Panc1 (cell line): Measurements from ENCODE around the gene GFPT1. TPM values are rescaled to one million over a fixed set of nuclear protein-coding genes. Genes with fewer than 3 reads are reported as not detected.

ENCODE experiments used
- ATAC-seq: fragments of 200-7000 bp; cut with Tn5 transposase; 2 replicates; pipeline ENCODE4 v1.9.1; 2020; ENCODE audit warnings: mild to moderate bottlenecking, moderate library complexity
- BruUV-seq: library from RNA; stranded (reverse); fragments of 400-500 nt; replicated peaks from 2 replicates; lab custom pipeline; 2021; lab: Mats Ljungman, UMichigan
- CTCF ChIA-PET: fragments of 300-600 bp; sonication (Branson Sonifier 250); formaldehyde crosslinking; loops from one replicate; lab custom pipeline; 2022; ENCODE audit warnings: antibody characterized with exemption; lab: Charles Lee
- POLR2A ChIA-PET: fragments of 300-600 bp; sonication (Branson Sonifier 250); formaldehyde crosslinking; loops from one replicate; lab custom pipeline; 2022; ENCODE audit warnings: antibody characterized with exemption; lab: Charles Lee
- DNase-seq: peaks from one replicate; pipeline ENCODE4 v3.0.0-alpha.2; 2010; ENCODE audit warnings: low read depth, low spot score
- H3K27ac ChIP-seq: 2 replicates; pipeline ENCODE4 v1.5.1; 2011; ENCODE audit warnings: mild to moderate bottlenecking, low read length, inconsistent platforms
- H3K27me3 ChIP-seq: fragments of 200-500 bp; sonication (Bioruptor generic); 2 replicates; pipeline ENCODE4 v1.6.0; 2014; ENCODE audit warnings: low read length, inconsistent platforms; ENCODE audit not compliant: control insufficient read depth, insufficient read depth
- H3K36me3 ChIP-seq: fragments of 200-500 bp; sonication (Bioruptor generic); 2 replicates; pipeline ENCODE4 v1.5.1; 2014; ENCODE audit warnings: inconsistent platforms, mild to moderate bottlenecking, low read length, moderate library complexity; ENCODE audit not compliant: control insufficient read depth, insufficient read depth
- H3K4me1 ChIP-seq: 2 replicates; pipeline ENCODE4 v1.5.1; 2011; ENCODE audit warnings: inconsistent platforms, mild to moderate bottlenecking, low read length, moderate library complexity; ENCODE audit not compliant: control insufficient read depth, insufficient read depth
- H3K4me3 ChIP-seq, 2 experiments: 2 replicates each; pipeline ENCODE4 v1.5.1; 2011 to 2012; ENCODE audit warnings: low read depth in 2 of 2, low read length in 2 of 2, mild to moderate bottlenecking in 2 of 2, inconsistent platforms in 1 of 2, moderate library complexity in 1 of 2
- H3K9me3 ChIP-seq: fragments of 200-500 bp; sonication (Bioruptor generic); 2 replicates; pipeline ENCODE4 v1.5.1; 2014; ENCODE audit warnings: low read depth, mild to moderate bottlenecking, inconsistent platforms, low read length, moderate library complexity; ENCODE audit not compliant: control insufficient read depth, insufficient read depth
- CTCF ChIP-seq: fragments of 450-650 bp; IDR thresholded peaks from 2 replicates; pipeline ENCODE4 v1.5.1; 2017; ENCODE audit warnings: mild to moderate bottlenecking
- POLR2AphosphoS5 ChIP-seq: IDR thresholded peaks from 2 replicates; pipeline ENCODE4 v1.6.1; 2012; ENCODE audit warnings: mild to moderate bottlenecking, low read depth, low read length, moderate library complexity
- REST ChIP-seq, 2 experiments: IDR thresholded peaks; 2 replicates each; pipeline ENCODE4 v1.6.1; 2011 to 2012; ENCODE audit warnings: low read depth in 2 of 2, control low read depth in 1 of 2, low read length in 1 of 2, mild to moderate bottlenecking in 1 of 2, moderate library complexity in 1 of 2; ENCODE audit not compliant: insufficient read depth in 1 of 2
- SIN3A ChIP-seq: IDR thresholded peaks from 2 replicates; pipeline ENCODE4 v1.6.1; 2012; ENCODE audit warnings: low read depth, mild to moderate bottlenecking, low read length, moderate library complexity, borderline replicate concordance; ENCODE audit not compliant: insufficient read depth
- TCF7L2 ChIP-seq: IDR thresholded peaks from 2 replicates; pipeline ENCODE4 v1.6.1; 2011; ENCODE audit warnings: mild to moderate bottlenecking, low read depth, low read length, inconsistent platforms
- in situ Hi-C: cut with HindIII; loops from 2 replicates; pipeline ENCODE4 v1.10.0; 2016; ENCODE audit warnings: low sequenced_read_pairs, low pct_unique_long_range_greater_than_20kb
- intact Hi-C: fragments of 100-400 bp; cut with micrococcal nuclease; formaldehyde crosslinking; loops from one replicate; pipeline ENCODE4 v1.10.0; 2022; ENCODE audit not compliant: unreplicated experiment
- total RNA-seq: library from RNA; stranded (reverse); gene quantifications from one replicate; pipeline ENCODE4 v1.2.1, GENCODE V29; 2021; ENCODE audit not compliant: unreplicated experiment

Gene GFPT1
- total RNA-seq, 1 experiment from 2014 or later = 53.0 TPM

GRCh38 chr2:69376403-69376802, 10.6 kb downstream of the GFPT1 start:
- H3K27me3 ChIP-seq = no peaks in the 10 kb centered on the region
- no TSS peak for BruUV-seq
- H3K27ac ChIP-seq = no peak overlapping the region
- in situ Hi-C loops (no loop called here), intact Hi-C loops (no loop called here)
- no peaks in the 10 kb centered on the region for H3K9me3 ChIP-seq
- no peak overlapping the region for H3K4me3 ChIP-seq
- H3K36me3 ChIP-seq = 0 out of 2 replicates have a peak, but pooled peaks cover 4% of the 10 kb centered on the region
- POLR2A ChIA-PET = no interaction called here
- DNase-seq (no peak), ATAC-seq (no peak)
- no peak for TF ChIP-seq CTCF
- no peak for TF ChIP-seq POLR2AphosphoS5
- no peak for TF ChIP-seq REST (IDR thresholded peaks at IDR 0.05; ENCODE audit: insufficient read depth in 1 of 2, low read depth in 2 of 2, low read length in 1 of 2)
- no peak for TF ChIP-seq TCF7L2
- TF ChIP-seq SIN3A = no peak
- CTCF ChIA-PET = interaction anchor here (0.6 to 1.5 kb wide), 2 partner anchors 9 to 28 kb away, joined by 6 read pairs; no protein-coding TSS in a partner anchor
- H3K4me1 ChIP-seq = no peaks in the 10 kb centered on the region

- H3K9me3 ChIP-seq = no peaks in the 10 kb centered on the region
- TF ChIP-seq CTCF (peak; percentile 73; the same call in 1 of the 2 replicates), TCF7L2 (no peak), POLR2AphosphoS5 (no peak)
- no peak overlapping the region for H3K4me3 ChIP-seq
- POLR2A ChIA-PET = interaction anchor here (0.6 kb wide), 1 partner anchor 538 kb away, joined by 7 read pairs; no protein-coding TSS in a partner anchor
- DNase-seq = no peak
- H3K36me3 ChIP-seq = 0 out of 2 replicates have a peak, but pooled peaks cover 4% of the 10 kb centered on the region
- H3K27me3 ChIP-seq = no peaks in the 10 kb centered on the region
- no TSS peak for BruUV-seq
- peak; percentile 70 for ATAC-seq
- intact Hi-C loops = no loop called here
- no peak overlapping the region for H3K27ac ChIP-seq
- H3K4me1 ChIP-seq = no peaks in the 10 kb centered on the region
- in situ Hi-C loops = no loop called here
- CTCF ChIA-PET = interaction anchor here (1.5 kb wide), 1 partner anchor 10 kb away, joined by 6 read pairs; no protein-coding TSS in a partner anchor
These were observed 11.3 kb downstream of the GFPT1 start for GRCh38 chr2:69375494-69376353.
